ENCODE measurements around the gene DOCK4.

The DOCK4 gene

DNA sequence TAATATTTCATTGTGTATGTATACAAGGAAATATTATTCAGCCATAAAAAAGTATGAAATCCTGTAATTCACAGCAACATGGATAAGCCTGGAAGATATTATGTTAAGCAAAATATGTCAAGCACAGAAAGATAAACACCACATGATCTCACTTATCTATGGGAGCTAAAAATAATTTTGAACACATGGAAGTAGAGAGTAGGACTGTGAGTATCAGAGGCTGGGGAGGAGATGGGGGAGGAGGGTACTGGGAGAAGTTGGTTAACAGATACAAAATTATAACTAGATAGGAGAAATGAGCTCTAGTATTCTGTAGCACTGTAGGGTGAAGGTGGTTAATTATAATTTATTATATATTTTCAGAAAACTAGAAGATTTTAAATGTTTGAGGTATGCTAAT lies 132.7 kb downstream of the DOCK4 start:
- no peak for DNase-seq

GRCh38 chr7:112072541-112073245 lies 133.5 kb downstream of the DOCK4 start:
- DNase-seq, result no peak

GRCh38 chr7:112071856-112072255 lies 134.3 kb downstream of the DOCK4 start:
- DNase-seq, result no peak

- DNase-seq, result no peak
Observed at GRCh38 chr7:112070674-112071256, 135.4 kb downstream of the DOCK4 start.

DNA sequence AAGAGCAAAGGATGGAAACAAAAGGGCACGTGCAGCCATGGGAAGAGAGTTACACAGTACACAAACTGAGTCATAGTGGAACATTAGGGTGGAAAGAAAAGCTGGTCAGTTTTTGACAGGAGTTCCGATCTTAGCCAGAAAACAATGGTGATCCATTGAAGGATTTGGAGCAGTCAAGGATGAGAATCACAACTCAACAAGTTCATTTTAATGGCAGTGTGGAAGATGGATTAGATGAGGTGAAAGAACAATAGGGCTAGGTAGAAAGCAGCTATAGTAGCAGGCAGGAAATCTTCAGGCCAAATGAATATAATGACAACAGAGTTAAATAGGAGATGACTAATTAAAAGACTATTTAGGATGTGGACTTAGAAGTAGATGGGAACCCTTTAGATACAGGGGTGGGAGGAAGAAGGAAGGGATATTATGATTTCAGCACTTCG lies 136.3 kb downstream of the DOCK4 start:
- peak; percentile 17 for DNase-seq

GRCh38 chr7:112068967-112069366 lies 137.2 kb downstream of the DOCK4 start:
- no peak for DNase-seq

DNA sequence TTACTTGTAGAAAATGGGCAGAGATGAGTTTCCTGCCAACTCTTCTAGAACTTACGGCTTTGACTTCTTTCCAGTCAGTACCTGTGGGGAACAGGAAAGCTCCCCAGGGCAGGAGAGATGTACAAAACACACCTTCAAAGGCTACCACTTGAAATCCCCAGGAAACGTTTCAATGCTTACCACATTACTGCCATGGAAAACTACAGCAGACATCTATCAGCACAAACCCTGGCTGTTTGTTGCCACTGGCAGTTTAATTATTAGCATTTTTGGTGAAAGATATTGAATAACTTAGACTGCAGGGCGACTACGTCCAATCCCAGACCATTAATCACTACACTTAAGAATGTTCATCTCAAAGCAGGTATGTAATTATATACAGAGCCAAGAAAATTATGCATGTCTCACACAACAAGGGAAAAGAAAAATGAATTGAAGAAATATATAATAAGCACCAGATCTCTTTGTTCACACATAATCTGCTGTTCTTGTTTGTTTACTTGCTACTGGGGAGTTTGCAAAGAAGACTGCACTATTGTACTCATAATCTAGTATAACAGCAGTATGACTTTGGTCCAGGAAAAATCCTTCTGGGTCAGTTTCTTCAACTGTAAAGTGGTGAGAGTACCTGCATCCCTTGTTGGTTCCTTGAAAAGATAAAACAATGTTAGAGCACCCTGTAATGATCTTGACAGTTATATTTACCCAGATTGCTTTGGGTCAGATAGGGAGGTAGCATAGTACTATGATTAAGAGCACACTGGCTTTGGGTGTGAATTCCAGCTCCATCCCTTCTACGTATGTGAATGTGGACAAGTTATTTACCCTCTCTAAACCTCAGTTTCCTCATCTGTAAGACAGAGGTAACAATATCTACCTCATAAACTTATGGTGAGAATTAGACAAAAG lies 138.3 kb downstream of the DOCK4 start:
- no peak for DNase-seq

DNA sequence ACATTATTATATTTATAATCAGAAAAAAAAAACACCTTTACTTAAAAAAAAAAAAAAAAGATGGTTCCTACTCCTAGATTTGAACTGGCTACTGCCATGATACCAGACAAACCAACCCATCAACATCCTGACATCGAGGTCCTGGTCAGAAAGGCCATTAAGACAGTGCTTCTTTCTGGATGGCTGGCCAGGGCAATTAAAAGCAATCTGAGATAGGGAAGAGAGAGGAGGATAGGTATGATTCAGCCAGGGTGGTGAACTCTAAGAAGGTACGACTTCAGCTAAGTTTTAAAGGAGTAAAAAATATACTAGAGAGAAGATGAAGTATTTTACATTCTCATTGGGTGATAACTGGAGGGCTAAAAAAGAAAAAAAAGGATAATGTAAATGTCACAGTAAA lies 139.0 kb downstream of the DOCK4 start:
- no peak for DNase-seq

GRCh38 chr7:112065758-112066157 lies 140.4 kb downstream of the DOCK4 start:
- no peak for DNase-seq

DNA sequence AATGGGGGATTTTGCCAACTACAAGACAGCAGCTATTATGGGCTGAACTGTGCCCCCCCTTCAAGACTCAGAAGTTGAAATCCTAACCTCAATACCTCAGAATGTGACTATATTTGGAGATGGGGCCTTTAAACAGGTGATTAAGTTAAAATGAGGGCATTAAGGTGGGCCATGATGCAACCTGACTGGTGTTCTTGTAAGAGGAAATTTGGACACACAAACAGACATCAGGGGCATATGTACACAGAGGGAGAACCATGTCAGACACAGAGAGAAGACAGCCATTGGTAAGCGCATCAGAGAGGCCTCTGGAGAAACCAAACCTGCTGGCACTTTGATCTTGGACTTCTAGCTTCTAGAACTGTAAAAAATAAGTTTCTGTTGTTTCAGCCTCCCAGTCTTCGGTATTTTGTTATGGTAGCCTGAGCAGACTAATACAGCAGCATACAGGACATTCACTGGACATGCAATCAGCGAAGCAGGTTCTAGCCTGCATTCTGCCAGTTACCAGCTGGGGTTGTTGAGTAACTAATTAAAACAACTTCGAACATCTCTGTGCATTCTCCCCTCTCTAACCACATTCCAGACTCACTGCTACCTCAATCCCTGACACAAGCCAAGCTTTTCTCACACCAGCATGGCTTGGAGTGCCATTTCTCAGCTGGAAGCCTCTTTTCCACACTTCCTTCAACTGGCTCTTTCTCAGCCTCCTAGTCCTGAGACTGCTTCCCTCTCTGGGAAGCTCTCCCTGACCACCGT lies 141.4 kb downstream of the DOCK4 start:
- DNase-seq, result no peak

DNA sequence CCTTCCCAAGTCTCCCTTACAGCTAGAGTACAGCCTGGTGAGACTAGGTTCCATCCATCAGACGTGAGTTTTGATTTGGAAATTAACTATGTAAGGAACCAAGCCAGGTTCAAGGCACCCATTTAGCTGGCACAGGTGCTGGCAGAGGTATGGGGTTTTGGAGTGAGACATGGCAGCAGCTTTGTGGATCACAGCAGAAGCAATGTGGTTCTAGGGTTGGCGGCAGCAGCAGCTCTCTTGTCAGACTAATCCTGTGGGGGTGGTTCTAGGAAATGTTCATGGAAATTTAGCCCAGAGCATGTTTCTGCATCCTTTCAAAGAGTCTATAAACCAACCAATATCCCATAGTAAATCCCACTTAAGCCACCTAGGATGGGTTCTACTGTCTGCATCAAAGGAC lies 142.2 kb downstream of the DOCK4 start:
- DNase-seq, result no peak

DNA sequence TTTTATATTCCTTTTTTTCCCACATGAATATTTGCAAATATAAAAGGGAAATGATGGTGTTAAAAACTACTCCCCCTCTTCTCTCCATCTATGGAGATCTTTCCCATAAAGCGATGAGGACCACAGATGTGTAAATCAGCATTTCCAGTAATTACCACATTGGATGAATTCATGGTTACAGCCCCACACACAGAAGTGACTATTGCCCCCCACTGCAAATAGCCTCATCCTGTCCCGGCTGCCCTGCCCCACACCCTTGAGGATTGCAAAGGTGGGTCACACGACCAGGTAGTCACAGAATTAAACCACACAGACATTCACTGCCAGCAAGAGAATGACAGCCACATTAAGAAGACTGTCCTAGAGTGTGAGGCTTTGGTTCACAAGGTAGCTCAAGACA lies 145.1 kb downstream of the DOCK4 start:
- DNase-seq, result no peak

- DNase-seq, result no peak
Observed at GRCh38 chr7:112060625-112061024, 145.6 kb downstream of the DOCK4 start.

GRCh38 chr7:112059675-112060074 lies 146.5 kb downstream of the DOCK4 start:
- DNase-seq, result no peak

GRCh38 chr7:112058686-112059085 lies 147.5 kb downstream of the DOCK4 start:
- no peak for DNase-seq

DNA sequence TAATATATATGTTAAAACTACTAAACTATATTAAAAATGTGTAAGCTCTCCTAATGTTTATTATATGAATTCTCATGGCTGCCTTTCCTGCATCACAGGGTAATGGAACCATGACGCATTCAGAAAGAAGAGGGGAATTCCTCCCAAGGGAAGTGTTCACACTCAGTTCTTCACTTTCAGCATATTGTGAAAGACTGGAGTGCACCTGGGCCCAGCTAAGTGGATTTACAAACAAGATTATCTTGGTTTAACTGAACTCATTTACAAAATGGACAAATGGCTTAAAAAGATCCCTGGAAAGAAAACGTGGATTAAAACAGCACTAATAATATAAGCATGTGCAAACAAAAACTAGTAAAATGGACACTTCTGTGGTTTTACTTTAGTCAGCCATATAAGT lies 149.8 kb downstream of the DOCK4 start:
- peak; percentile 33 for DNase-seq

DNA sequence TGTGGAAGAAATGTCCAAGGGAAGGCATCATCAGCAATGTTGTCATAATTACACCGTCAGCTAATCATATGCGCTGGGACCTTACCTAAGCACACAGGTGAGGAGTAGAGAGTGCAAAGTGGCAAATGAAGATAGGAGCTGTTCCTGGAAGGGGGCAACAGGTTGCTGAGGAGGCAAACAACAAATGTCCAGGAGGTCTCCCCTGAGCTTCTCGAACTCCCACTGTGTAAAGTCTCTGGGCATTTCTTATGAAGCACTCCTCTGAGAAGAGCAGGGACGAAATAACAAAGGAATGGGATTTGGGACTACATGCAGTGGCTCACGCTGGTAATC lies 152.5 kb downstream of the DOCK4 start:
- DNase-seq, result no peak

- DNase-seq, result no peak
Observed at GRCh38 chr7:112052993-112053736, 153.0 kb downstream of the DOCK4 start.

- no peak for DNase-seq
Observed at GRCh38 chr7:112052498-112052897, 153.7 kb downstream of the DOCK4 start.

DNA sequence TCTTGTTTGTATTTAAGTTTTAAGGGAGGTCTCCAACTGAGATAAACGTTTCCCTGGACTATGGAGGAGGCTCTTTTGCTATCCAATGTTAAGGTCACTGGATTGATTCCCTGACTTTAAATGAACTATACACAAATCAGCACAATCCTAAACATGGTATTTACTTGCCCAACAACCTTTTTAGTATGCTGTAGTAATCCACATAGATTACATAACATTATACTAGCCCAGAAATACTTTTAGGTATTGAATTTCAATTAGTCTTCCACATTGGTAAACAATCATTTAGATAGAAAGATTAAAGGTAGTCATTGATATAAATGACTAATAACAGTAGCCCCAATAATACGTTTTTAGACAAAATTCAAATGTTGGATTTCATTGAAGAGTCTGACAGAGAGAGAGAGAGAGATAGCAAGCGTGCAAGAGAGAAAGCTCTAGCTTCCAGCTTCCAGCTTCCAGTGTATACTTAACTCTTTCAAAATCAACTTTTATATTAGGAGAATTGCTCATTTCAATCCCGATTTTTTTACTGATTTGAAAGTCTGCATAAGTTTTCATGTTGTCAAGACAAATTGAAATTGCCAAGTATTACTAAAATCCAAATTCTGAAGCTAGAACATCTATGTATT lies 155.8 kb downstream of the DOCK4 start:
- no peak for DNase-seq

DNA sequence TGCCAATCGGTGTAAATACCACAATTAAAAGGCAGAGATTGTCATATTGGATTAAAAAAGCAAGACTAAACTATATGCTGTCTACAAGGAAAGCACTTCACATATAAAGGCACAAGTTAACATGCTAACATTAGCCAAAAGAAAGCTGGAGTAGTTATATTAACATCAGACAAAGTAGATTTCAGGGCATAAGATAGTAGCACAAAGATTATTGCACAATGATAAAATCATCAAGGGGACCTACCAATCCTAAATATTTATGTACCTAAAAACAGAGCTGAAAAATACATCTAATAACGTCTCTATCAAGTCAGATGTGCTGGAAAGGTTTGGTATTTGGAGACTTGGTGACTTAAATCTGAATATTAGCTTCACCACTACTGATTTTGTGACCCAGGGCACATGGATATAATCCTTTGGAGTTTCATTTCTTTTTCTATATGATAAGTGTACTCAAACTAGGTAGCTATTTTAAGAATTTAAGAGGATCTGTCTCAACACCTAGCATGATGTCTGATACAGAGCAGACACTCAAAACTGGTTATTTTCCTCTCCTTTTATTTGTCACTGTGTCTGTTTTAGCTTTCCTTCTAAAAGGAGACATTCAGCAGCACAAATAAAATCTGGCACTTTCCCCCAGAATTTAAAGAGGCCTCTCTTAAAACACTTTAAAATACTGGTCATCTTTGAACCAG lies 156.5 kb downstream of the DOCK4 start:
- DNase-seq, result no peak
